DND-41 (cell line): ENCODE measurements around the gene ATP2C1.

Experiments
- ATAC-seq: fragments of 200-7000 bp; cut with Tn5 transposase; 3 replicates; pipeline ENCODE4 v1.9.1; 2021; ENCODE audit warnings: low read depth; ENCODE audit not compliant: insufficient read depth
- DNase-seq: peaks from one replicate; pipeline ENCODE4 v3.0.0-alpha.2; 2020
- H2AFZ ChIP-seq: 2 replicates; pipeline ENCODE4 v1.6.0; 2012; ENCODE audit warnings: low read depth, low read length
- H3K27ac ChIP-seq: 2 replicates; pipeline ENCODE4 v1.5.1; 2012; ENCODE audit warnings: low read length, inconsistent platforms
- H3K27me3 ChIP-seq: fragments of 200-600 bp; sonication (generic); 2 replicates; pipeline ENCODE4 v1.6.0; 2012; ENCODE audit warnings: low read length, mild to moderate bottlenecking, inconsistent platforms; ENCODE audit not compliant: insufficient read depth, poor library complexity
- H3K36me3 ChIP-seq: 2 replicates; pipeline ENCODE4 v1.5.1; 2012; ENCODE audit warnings: low read length, inconsistent platforms; ENCODE audit not compliant: insufficient read depth
- H3K4me1 ChIP-seq: 2 replicates; pipeline ENCODE4 v1.5.1; 2012; ENCODE audit warnings: mild to moderate bottlenecking, low read length; ENCODE audit not compliant: insufficient read depth
- H3K4me2 ChIP-seq: 2 replicates; pipeline ENCODE4 v1.6.0; 2012; ENCODE audit warnings: mild to moderate bottlenecking, moderate library complexity, low read length, inconsistent platforms; ENCODE audit not compliant: insufficient read depth
- H3K4me3 ChIP-seq, 2 experiments: fragments of 200-600 bp in 1 of 2; shearing (Covaris generic) in 1 of 2; 2 replicates each; pipeline ENCODE4 v1.5.1; 2012 to 2016; ENCODE audit warnings: inconsistent platforms in 2 of 2, low read length in 2 of 2, mild to moderate bottlenecking in 2 of 2, low read depth in 1 of 2, moderate library complexity in 1 of 2
- H3K79me2 ChIP-seq: 2 replicates; pipeline ENCODE4 v1.6.0; 2012; ENCODE audit warnings: low read length, inconsistent platforms; ENCODE audit not compliant: insufficient read depth
- H3K9ac ChIP-seq: 2 replicates; pipeline ENCODE4 v1.6.0; 2012; ENCODE audit warnings: low read depth, mild to moderate bottlenecking, inconsistent platforms, low read length, moderate library complexity
- H3K9me3 ChIP-seq: 2 replicates; pipeline ENCODE4 v1.5.1; 2012; ENCODE audit warnings: low read length, moderate library complexity, mild to moderate bottlenecking, inconsistent platforms; ENCODE audit not compliant: insufficient read depth, severe bottlenecking
- H4K20me1 ChIP-seq: 2 replicates; pipeline ENCODE4 v1.6.0; 2012; ENCODE audit warnings: low read length; ENCODE audit not compliant: insufficient read depth
- CTCF ChIP-seq: IDR thresholded peaks from 2 replicates; pipeline ENCODE4 v1.5.1; 2012; ENCODE audit warnings: borderline replicate concordance, low read length, moderate library complexity, mild to moderate bottlenecking; ENCODE audit not compliant: poor library complexity, severe bottlenecking; ENCODE audit errors: extremely low read depth
- EZH2 ChIP-seq: IDR thresholded peaks from 3 replicates; pipeline ENCODE4 v1.6.1; 2012; ENCODE audit warnings: borderline replicate concordance, low read depth, mild to moderate bottlenecking, moderate library complexity, low read length, inconsistent platforms; ENCODE audit not compliant: severe bottlenecking

The ATP2C1 gene

DNA sequence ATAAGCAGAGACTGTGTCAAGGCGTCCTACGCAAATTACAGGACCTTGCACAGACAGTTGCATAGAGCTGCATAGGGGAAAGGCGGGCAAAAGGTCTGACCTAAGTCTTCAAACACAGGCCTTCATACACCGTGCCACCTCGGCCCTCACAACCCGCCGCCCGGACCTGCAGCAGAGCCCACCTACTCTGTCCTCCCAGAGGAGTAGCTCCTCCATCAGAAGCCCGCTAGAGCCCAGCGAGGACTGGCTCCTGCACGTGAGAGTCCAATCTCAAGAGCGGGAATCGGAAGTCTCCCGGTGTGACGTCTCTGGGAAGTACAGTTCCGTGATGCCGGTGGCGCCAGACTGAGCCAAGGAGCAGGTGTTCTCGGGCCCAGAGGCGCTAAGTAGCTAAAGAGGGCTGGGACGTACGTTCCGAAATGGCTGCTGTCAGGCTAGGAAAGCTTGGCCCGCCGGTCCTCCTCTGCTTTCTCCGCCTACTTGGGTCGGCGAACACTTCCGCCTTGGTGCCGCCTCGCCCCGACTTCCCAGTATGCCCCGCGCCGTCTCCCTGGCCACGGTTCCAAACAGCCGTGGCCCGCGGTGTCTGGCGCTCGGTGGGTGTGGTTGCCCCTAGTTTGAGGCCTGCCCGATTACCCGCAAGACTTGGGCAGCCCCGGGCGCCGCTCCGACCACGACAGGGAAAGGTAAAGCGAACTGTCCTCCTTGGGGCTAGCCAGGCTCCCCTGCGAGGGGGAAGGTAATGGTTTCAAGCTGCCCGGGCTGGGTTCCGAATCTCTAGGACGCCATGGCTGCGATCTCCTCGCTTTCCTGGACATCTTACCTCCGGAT is 132.7 kb downstream of the ATP2C1 start, which contains the start of the genes ASTE1 and NEK11:
Gene ASTE1, minus strand, starts transcription at position 505 of the 831 bp plus-strand sequence. CDS start 1,519 bp downstream, outside the sequence.
Gene NEK11, plus strand, starts transcription at position 557 of the 831 bp plus-strand sequence. CDS start 2,832 bp downstream, outside the sequence.
- ATAC-seq (peak; percentile 97), DNase-seq (peak; percentile 90)
- Histone ChIP-seq H3K9me3 (no peaks in the 10 kb centered on the region), H4K20me1 (no peaks in the 10 kb centered on the region), H3K4me1 (peaks cover 55% of the 10 kb centered on the region), H3K27me3 (no peaks in the 10 kb centered on the region), H2AFZ (peak within 1 kb of the TSS; percentile 99), H3K36me3 (peaks cover 18% of the 10 kb centered on the region), H3K79me2 (peaks cover 16% of the 10 kb centered on the region; the same call in 1 of the 2 replicates), H3K27ac (peak within 1 kb of the TSS; percentile 97), H3K4me2 (peak within 1 kb of the TSS; percentile 93), H3K9ac (peak within 1 kb of the TSS; percentile 94), H3K4me3 (peak within 1 kb of the TSS; percentile 81 to 93)
- TF ChIP-seq CTCF (no peak), EZH2 (no peak)

- peaks cover 34% of the 10 kb centered on the region for H3K4me1 ChIP-seq
- H3K4me2 ChIP-seq, result no peak overlapping the region
- no peak overlapping the region for H3K4me3 ChIP-seq
- no peak for TF ChIP-seq CTCF
- TF ChIP-seq EZH2, result no peak
- H3K9ac ChIP-seq, result no peak overlapping the region
- DNase-seq (no peak), ATAC-seq (no peak)
- no peaks in the 10 kb centered on the region for H3K9me3 ChIP-seq
- H3K79me2 ChIP-seq, result peaks cover 11% of the 10 kb centered on the region; the same call in 1 of the 2 replicates
- no peak overlapping the region for H3K27ac ChIP-seq
- H4K20me1 ChIP-seq, result no peaks in the 10 kb centered on the region
- H3K27me3 ChIP-seq, result no peaks in the 10 kb centered on the region
- peaks cover 10% of the 10 kb centered on the region for H3K36me3 ChIP-seq
- no peak overlapping the region for H2AFZ ChIP-seq
These were observed 135.0 kb downstream of the ATP2C1 start for GRCh38 chr3:131028844-131029243.

- Histone ChIP-seq H3K36me3 (no peaks in the 10 kb centered on the region), H3K27ac (no peak overlapping the region), H2AFZ (no peak overlapping the region), H3K9ac (no peak overlapping the region), H3K9me3 (no peaks in the 10 kb centered on the region), H3K4me2 (no peak overlapping the region), H3K4me1 (peaks cover 9% of the 10 kb centered on the region), H3K79me2 (no peaks in the 10 kb centered on the region), H3K27me3 (no peaks in the 10 kb centered on the region), H4K20me1 (no peaks in the 10 kb centered on the region), H3K4me3 (no peak overlapping the region)
- DNase-seq (no peak), ATAC-seq (no peak)
- TF ChIP-seq EZH2 (no peak), CTCF (no peak)
These were observed 137.8 kb downstream of the ATP2C1 start for GRCh38 chr3:131031660-131032059.
